ENCODE measurements around the gene PPFIBP2.

DNA sequence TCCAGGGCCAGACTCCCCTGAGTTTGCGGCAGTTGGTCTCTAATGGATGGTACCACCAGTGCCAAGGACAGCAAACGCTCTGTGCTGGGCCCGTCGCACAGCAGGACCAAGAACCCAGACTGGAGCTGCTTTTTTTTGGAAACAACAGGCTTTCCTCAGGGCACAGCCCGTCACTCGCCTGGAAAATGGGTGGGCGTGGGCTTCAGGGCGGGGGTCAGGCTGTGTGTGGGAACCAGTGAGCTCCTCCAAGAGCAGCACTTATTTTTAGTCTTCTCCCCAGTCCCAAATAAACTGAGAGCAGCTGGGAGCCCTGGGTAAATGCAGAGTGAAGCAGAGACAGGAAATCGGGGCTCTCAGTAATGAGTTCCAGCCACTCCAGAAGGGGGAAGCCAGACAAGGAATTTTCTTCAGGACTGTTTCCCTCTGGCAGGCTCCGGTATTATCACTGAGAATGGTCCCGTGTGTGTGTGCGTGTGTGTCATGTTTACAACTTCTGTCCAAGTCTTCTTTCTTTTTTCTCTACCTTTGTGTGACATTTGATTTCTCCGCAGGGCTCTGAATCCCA, 63.0 kb downstream of the PPFIBP2 start:
- TF ChIP-seq HEYL (CRISPR knock-in tag; IDR thresholded peaks at IDR 0.05) = no peak
- no peak for TF ChIP-seq ZFP36 (IDR thresholded peaks at IDR 0.05; ENCODE audit: borderline replicate concordance, partially characterized antibody)
- TF ChIP-seq, protein P1, sequence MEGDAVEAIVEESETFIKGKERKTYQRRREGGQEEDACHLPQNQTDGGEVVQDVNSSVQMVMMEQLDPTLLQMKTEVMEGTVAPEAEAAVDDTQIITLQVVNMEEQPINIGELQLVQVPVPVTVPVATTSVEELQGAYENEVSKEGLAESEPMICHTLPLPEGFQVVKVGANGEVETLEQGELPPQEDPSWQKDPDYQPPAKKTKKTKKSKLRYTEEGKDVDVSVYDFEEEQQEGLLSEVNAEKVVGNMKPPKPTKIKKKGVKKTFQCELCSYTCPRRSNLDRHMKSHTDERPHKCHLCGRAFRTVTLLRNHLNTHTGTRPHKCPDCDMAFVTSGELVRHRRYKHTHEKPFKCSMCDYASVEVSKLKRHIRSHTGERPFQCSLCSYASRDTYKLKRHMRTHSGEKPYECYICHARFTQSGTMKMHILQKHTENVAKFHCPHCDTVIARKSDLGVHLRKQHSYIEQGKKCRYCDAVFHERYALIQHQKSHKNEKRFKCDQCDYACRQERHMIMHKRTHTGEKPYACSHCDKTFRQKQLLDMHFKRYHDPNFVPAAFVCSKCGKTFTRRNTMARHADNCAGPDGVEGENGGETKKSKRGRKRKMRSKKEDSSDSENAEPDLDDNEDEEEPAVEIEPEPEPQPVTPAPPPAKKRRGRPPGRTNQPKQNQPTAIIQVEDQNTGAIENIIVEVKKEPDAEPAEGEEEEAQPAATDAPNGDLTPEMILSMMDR (IDR thresholded peaks at IDR 0.05) = no peak
- TF ChIP-seq, protein P2, sequence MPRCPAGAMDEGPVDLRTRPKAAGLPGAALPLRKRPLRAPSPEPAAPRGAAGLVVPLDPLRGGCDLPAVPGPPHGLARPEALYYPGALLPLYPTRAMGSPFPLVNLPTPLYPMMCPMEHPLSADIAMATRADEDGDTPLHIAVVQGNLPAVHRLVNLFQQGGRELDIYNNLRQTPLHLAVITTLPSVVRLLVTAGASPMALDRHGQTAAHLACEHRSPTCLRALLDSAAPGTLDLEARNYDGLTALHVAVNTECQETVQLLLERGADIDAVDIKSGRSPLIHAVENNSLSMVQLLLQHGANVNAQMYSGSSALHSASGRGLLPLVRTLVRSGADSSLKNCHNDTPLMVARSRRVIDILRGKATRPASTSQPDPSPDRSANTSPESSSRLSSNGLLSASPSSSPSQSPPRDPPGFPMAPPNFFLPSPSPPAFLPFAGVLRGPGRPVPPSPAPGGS (IDR thresholded peaks at IDR 0.05) = no peak
- no peak for TF ChIP-seq CEBPB (IDR thresholded peaks at IDR 0.05)
- TF ChIP-seq JUN (IDR thresholded peaks at IDR 0.05) = no peak
- no peak for TF ChIP-seq POLR2A (IDR thresholded peaks at IDR 0.05; ENCODE audit: low read length)
- TF ChIP-seq ESRRA (IDR thresholded peaks at IDR 0.05; ENCODE audit: borderline replicate concordance, low read length) = no peak
- TF ChIP-seq ZSCAN20 (CRISPR knock-in tag; IDR thresholded peaks at IDR 0.05) = no peak
- TF ChIP-seq CHD2 (IDR thresholded peaks at IDR 0.05; ENCODE audit: low read length, partially characterized antibody) = no peak
- TF ChIP-seq CBX8 (IDR thresholded peaks at IDR 0.05) = no peak
- TF ChIP-seq BHLHE40 (IDR thresholded peaks at IDR 0.05; ENCODE audit: low read depth, low read length) = no peak
- no peak for TF ChIP-seq KDM1A (IDR thresholded peaks at IDR 0.05; ENCODE audit: low read depth)
- TF ChIP-seq MAZ (IDR thresholded peaks at IDR 0.05; ENCODE audit: borderline replicate concordance, low read depth, low read length) = no peak

Measured in A549 (cell line).